ENCODE measurements around the gene DLGAP1.

Gene DLGAP1

GRCh38 chr18:3458378-3458777, 996.7 kb downstream of the DLGAP1 start:
- Histone ChIP-seq H3K36me3 (ENCODE audit: insufficient read depth, low read length) (no peaks in the 10 kb centered on the region), H3K27ac (ENCODE audit: low read depth, low read length, poor library complexity, severe bottlenecking) (no peak overlapping the region), H3K27me3 (ENCODE audit: insufficient read depth, low read length) (no peaks in the 10 kb centered on the region), H3K9me2 (ENCODE audit: low read depth, low read length) (no peaks in the 10 kb centered on the region), H4K20me1 (ENCODE audit: insufficient read depth, low read length) (no peaks in the 10 kb centered on the region), H3F3A (ENCODE audit: insufficient read depth, low read length) (no peaks in the 10 kb centered on the region), H3K4me1 (ENCODE audit: insufficient read depth, low read length, severe bottlenecking) (peaks cover 30% of the 10 kb centered on the region), H3K79me2 (ENCODE audit: insufficient read depth, low read length) (no peaks in the 10 kb centered on the region), H3K4me3 (ENCODE audit: low read depth, low read length, poor library complexity, severe bottlenecking) (no peak overlapping the region), H2AFZ (ENCODE audit: low read length) (no peak overlapping the region), H3K9ac (ENCODE audit: low read length) (no peak overlapping the region), H3K9me3 (ENCODE audit: low read length) (0 out of 2 replicates have a peak, but pooled peaks cover 5% of the 10 kb centered on the region), H3K4me2 (ENCODE audit: low read length) (no peak overlapping the region)
- TF ChIP-seq EZH2 (IDR thresholded peaks at IDR 0.05; ENCODE audit: borderline replicate concordance, low read length) (no peak), CTCF (IDR thresholded peaks at IDR 0.05; ENCODE audit: low read length) (no peak)

GRCh38 chr18:3457261-3457724, 997.8 kb downstream of the DLGAP1 start:
- Histone ChIP-seq H3K27ac (ENCODE audit: low read depth, low read length, poor library complexity, severe bottlenecking) (no peak overlapping the region), H4K20me1 (ENCODE audit: insufficient read depth, low read length) (no peaks in the 10 kb centered on the region)

GRCh38 chr18:3456686-3457069, 998.4 kb downstream of the DLGAP1 start:
- Histone ChIP-seq H3K79me2 (ENCODE audit: insufficient read depth, low read length) (no peaks in the 10 kb centered on the region), H3K4me3 (ENCODE audit: low read depth, low read length, poor library complexity, severe bottlenecking) (no peak overlapping the region), H3K4me2 (ENCODE audit: low read length) (no peak overlapping the region), H3K9ac (ENCODE audit: low read length) (no peak overlapping the region), H3K4me1 (ENCODE audit: insufficient read depth, low read length, severe bottlenecking) (peaks cover 30% of the 10 kb centered on the region), H3K27me3 (ENCODE audit: insufficient read depth, low read length) (no peaks in the 10 kb centered on the region), H3F3A (ENCODE audit: insufficient read depth, low read length) (no peaks in the 10 kb centered on the region), H2AFZ (ENCODE audit: low read length) (no peak overlapping the region), H3K9me2 (ENCODE audit: low read depth, low read length) (no peaks in the 10 kb centered on the region), H3K36me3 (ENCODE audit: insufficient read depth, low read length) (no peaks in the 10 kb centered on the region), H3K9me3 (ENCODE audit: low read length) (0 out of 2 replicates have a peak, but pooled peaks cover 5% of the 10 kb centered on the region), H4K20me1 (ENCODE audit: insufficient read depth, low read length) (no peaks in the 10 kb centered on the region), H3K27ac (ENCODE audit: low read depth, low read length, poor library complexity, severe bottlenecking) (no peak overlapping the region)
- TF ChIP-seq CTCF (IDR thresholded peaks at IDR 0.05; ENCODE audit: low read length) (no peak), EZH2 (IDR thresholded peaks at IDR 0.05; ENCODE audit: borderline replicate concordance, low read length) (no peak)

More at GRCh38 chr18:3457261-3457724, 997.8 kb downstream of the DLGAP1 start:
- Histone ChIP-seq H2AFZ (ENCODE audit: low read length) (no peak overlapping the region), H3K27me3 (ENCODE audit: insufficient read depth, low read length) (no peaks in the 10 kb centered on the region), H3F3A (ENCODE audit: insufficient read depth, low read length) (no peaks in the 10 kb centered on the region), H3K9ac (ENCODE audit: low read length) (no peak overlapping the region), H3K9me2 (ENCODE audit: low read depth, low read length) (no peaks in the 10 kb centered on the region), H3K4me1 (ENCODE audit: insufficient read depth, low read length, severe bottlenecking) (peaks cover 30% of the 10 kb centered on the region), H3K79me2 (ENCODE audit: insufficient read depth, low read length) (no peaks in the 10 kb centered on the region), H3K4me2 (ENCODE audit: low read length) (no peak overlapping the region), H3K9me3 (ENCODE audit: low read length) (0 out of 2 replicates have a peak, but pooled peaks cover 5% of the 10 kb centered on the region), H3K36me3 (ENCODE audit: insufficient read depth, low read length) (no peaks in the 10 kb centered on the region), H3K4me3 (ENCODE audit: low read depth, low read length, poor library complexity, severe bottlenecking) (no peak overlapping the region)
- TF ChIP-seq CTCF (IDR thresholded peaks at IDR 0.05; ENCODE audit: low read length) (no peak), EZH2 (IDR thresholded peaks at IDR 0.05; ENCODE audit: borderline replicate concordance, low read length) (no peak)

Measured in OCI-LY1 (cell line).